ENCODE results near the gene CHST12. TPM values are rescaled to one million over a fixed set of nuclear protein-coding genes. Genes with fewer than 3 reads are reported as not detected.

CHST12 gene
- total and polyA plus RNA-seq, 10 of the 15 experiments (the other 5 are each of a cell fraction or from before 2014, with no cell fraction given) = 0.05 to 14.2 (median 3.3) TPM

- Histone ChIP-seq H3K4me1 (ENCODE audit: control insufficient read depth, insufficient read depth, low read length) (no peaks in the 10 kb centered on the region), H4K20me1 (ENCODE audit: control insufficient read depth, insufficient read depth) (0 out of 2 replicates have a peak, but pooled peaks cover 5% of the 10 kb centered on the region), H2AFZ (ENCODE audit: control insufficient read depth, low read depth, low read length) (no peak overlapping the region), H3K9ac (ENCODE audit: control insufficient read depth, insufficient read depth, low read length) (no peak overlapping the region), H3K79me2 (ENCODE audit: control insufficient read depth, insufficient read depth, low read length) (no peaks in the 10 kb centered on the region), H3K27ac (ENCODE audit: control insufficient read depth, insufficient read depth) (no peak overlapping the region), H3K9me3 (replicated peaks; ENCODE audit: control insufficient read depth, insufficient read depth, low read length) (peaks cover 4% of the 10 kb centered on the region), H3K27me3 (replicated peaks in 1 of 2; ENCODE audit: control insufficient read depth in 2 of 2, insufficient read depth in 2 of 2, low read length in 1 of 2) (no peaks in the 10 kb centered on the region), H3K4me2 (ENCODE audit: control insufficient read depth, insufficient read depth) (no peak overlapping the region), H3K36me3 (ENCODE audit: control insufficient read depth in 2 of 2, insufficient read depth in 2 of 2, low read length in 1 of 2) (peaks cover 3 to 36% of the 10 kb centered on the region in 2 experiments), H3K4me3 (no peak overlapping the region)
- ChIA-PET RAD21 (ENCODE audit: unreplicated experiment) (no interaction called here), SMC1A (ENCODE audit: uncharacterized antibody, unreplicated experiment) (interaction anchor here (0.8 kb wide), 1 partner anchor 22 kb away, joined by 3 read pairs; no protein-coding TSS in a partner anchor), POLR2A (no interaction called here), CTCF (interaction anchor here (1.4 kb wide), 1 partner anchor 20 kb away, joined by 3 read pairs; no protein-coding TSS in a partner anchor)
- WGBS (ENCODE audit: insufficient coverage, insufficient replicate concordance, low lambda C conversion rate, missing lambda C conversion rate) = 97% methylated on average over 40 of the region's 42 CpGs
- intact Hi-C loops (cut with micrococcal nuclease; ENCODE audit: unreplicated experiment) = no loop called here
- no peak for TF ChIP-seq SREBF2 (IDR thresholded peaks at IDR 0.05; ENCODE audit: low read length)
- TF ChIP-seq BHLHE40 (IDR thresholded peaks at IDR 0.05; ENCODE audit: borderline replicate concordance in 1 of 2, low read depth in 2 of 2, low read length in 1 of 2) = no peak
- TF ChIP-seq SREBF1 (IDR thresholded peaks at IDR 0.05; ENCODE audit: low read length) = no peak
- no peak for TF ChIP-seq ZBTB4 (CRISPR knock-in tag; IDR thresholded peaks at IDR 0.05)
- TF ChIP-seq ZNF384 (IDR thresholded peaks at IDR 0.05; ENCODE audit: borderline replicate concordance, low read depth, low read length) = no peak
- no peak for TF ChIP-seq MEF2A (IDR thresholded peaks at IDR 0.05; ENCODE audit: insufficient read depth, low read depth, low read length)
- no peak for TF ChIP-seq PAX5 (IDR thresholded peaks at IDR 0.05; ENCODE audit: borderline replicate concordance, low read depth, low read length)
- TF ChIP-seq YBX1 (IDR thresholded peaks at IDR 0.05) = no peak
- no peak for TF ChIP-seq CREM (IDR thresholded peaks at IDR 0.05; ENCODE audit: low read depth)
- no peak for TF ChIP-seq EP300 (IDR thresholded peaks at IDR 0.05; ENCODE audit: borderline replicate concordance in 1 of 2, control insufficient read depth in 1 of 2, low read depth in 2 of 2, low read length in 2 of 2)
- TF ChIP-seq CBX3 (IDR thresholded peaks at IDR 0.05; ENCODE audit: borderline replicate concordance, low read depth) = no peak
- no peak for TF ChIP-seq KDM1A (IDR thresholded peaks at IDR 0.05; ENCODE audit: borderline replicate concordance)
- TF ChIP-seq NFXL1 (IDR thresholded peaks at IDR 0.05; ENCODE audit: borderline replicate concordance) = no peak
- TF ChIP-seq KAT2A (conservative IDR thresholded peaks at IDR 0.05; ENCODE audit: control insufficient read depth, low read depth, low read length) = no peak
- TF ChIP-seq JUND (IDR thresholded peaks at IDR 0.05; ENCODE audit: low read depth, low read length) = no peak
- TF ChIP-seq RELA (IDR thresholded peaks at IDR 0.05; ENCODE audit: borderline replicate concordance, partially characterized antibody) = no peak
- TF ChIP-seq ATF2 (IDR thresholded peaks at IDR 0.05; ENCODE audit: low read length) = no peak
- no peak for TF ChIP-seq ZNF207 (IDR thresholded peaks at IDR 0.05; ENCODE audit: borderline replicate concordance)
- no peak for FAIRE-seq
- in situ Hi-C loops (cut with MboI) = no loop called here
- BruUV-seq (replicated peaks) = no TSS peak
- no peak for ATAC-seq
- DNase-seq (ENCODE audit: low read depth, low spot score) = no peak
These were observed 30.5 kb downstream of the CHST12 start for GRCh38 chr7:2433713-2434550.

Data from GM12878 (cell line).